SU-DHL-6 (cell line): Measurements from ENCODE around the gene WWC1.

Experiments
- H2AFZ ChIP-seq: fragments of 200-600 bp; sonication (generic); 2 replicates; pipeline ENCODE4 v1.6.1; 2014; ENCODE audit warnings: low read depth, mild to moderate bottlenecking, moderate library complexity, mixed read lengths, antibody characterized with exemption, low read length; ENCODE audit not compliant: severe bottlenecking
- H3F3A ChIP-seq: fragments of 200-600 bp; shearing (Covaris generic); 2 replicates; pipeline ENCODE4 v1.6.0; 2016; ENCODE audit warnings: antibody characterized with exemption, mild to moderate bottlenecking; ENCODE audit not compliant: insufficient read depth
- H3K27ac ChIP-seq: fragments of 200-600 bp; sonication (generic); 2 replicates; pipeline ENCODE4 v1.5.1; 2016; ENCODE audit warnings: low read depth, mild to moderate bottlenecking, low read length, moderate library complexity, mixed read lengths
- H3K27me3 ChIP-seq: fragments of 200-600 bp; sonication (generic), shearing (Covaris generic); 2 replicates; pipeline ENCODE4 v1.6.0; 2014; ENCODE audit warnings: mild to moderate bottlenecking, low read length
- H3K36me3 ChIP-seq: fragments of 200-600 bp; sonication (generic); 2 replicates; pipeline ENCODE4 v1.6.1; 2014; ENCODE audit warnings: mild to moderate bottlenecking, low read length, mixed read lengths
- H3K4me2 ChIP-seq: fragments of 300-600, 200-600 bp; shearing (Covaris generic), sonication (generic); 2 replicates; pipeline ENCODE4 v1.6.0; 2014; ENCODE audit warnings: low read length, low read depth, mild to moderate bottlenecking; ENCODE audit not compliant: poor library complexity, severe bottlenecking
- H3K4me3 ChIP-seq: fragments of 200-600 bp; sonication (generic); 2 replicates; pipeline ENCODE4 v1.5.1; 2014; ENCODE audit warnings: antibody characterized with exemption, low read length, mild to moderate bottlenecking, mixed read lengths; ENCODE audit not compliant: insufficient read depth, poor library complexity, severe bottlenecking
- H3K79me2 ChIP-seq: fragments of 200-600 bp; sonication (generic); 2 replicates; pipeline ENCODE4 v1.6.1; 2014; ENCODE audit warnings: mild to moderate bottlenecking, low read length, moderate library complexity; ENCODE audit not compliant: insufficient read depth
- H3K9ac ChIP-seq: fragments of 200-600 bp; sonication (generic); 2 replicates; pipeline ENCODE4 v1.7.0; 2014; ENCODE audit warnings: mild to moderate bottlenecking, low read length
- H3K9me2 ChIP-seq: fragments of 200-600 bp; sonication (generic); replicated peaks from 2 replicates; pipeline ENCODE4 v1.6.1; 2014; ENCODE audit warnings: low read length; ENCODE audit not compliant: insufficient read depth
- H3K9me3 ChIP-seq: fragments of 200-600 bp; sonication (generic); 2 replicates; pipeline ENCODE4 v1.6.1; 2014; ENCODE audit warnings: low read length, mixed read lengths; ENCODE audit not compliant: insufficient read depth
- H4K20me1 ChIP-seq: fragments of 200-600 bp; sonication (generic); 2 replicates; pipeline ENCODE4 v1.6.1; 2014; ENCODE audit warnings: low read depth, mild to moderate bottlenecking, antibody characterized with exemption, low read length, moderate library complexity, mixed read lengths
- EZH2phosphoT487 ChIP-seq: fragments of 200-600 bp; sonication (generic), shearing (Covaris generic); conservative IDR thresholded peaks from 2 replicates; pipeline ENCODE4 v1.6.1; 2018; ENCODE audit warnings: mild to moderate bottlenecking, antibody characterized with exemption, low read length, moderate library complexity, mixed read lengths
- TF ChIP-seq, protein P1 (sequence below): fragments of 200-600 bp; sonication (generic); IDR thresholded peaks from one replicate; pipeline ENCODE4 v1.5.1; 2017; ENCODE audit warnings: antibody characterized with exemption, mild to moderate bottlenecking, low read length, moderate library complexity; ENCODE audit not compliant: insufficient read depth, poor library complexity, severe bottlenecking

Gene WWC1

DNA sequence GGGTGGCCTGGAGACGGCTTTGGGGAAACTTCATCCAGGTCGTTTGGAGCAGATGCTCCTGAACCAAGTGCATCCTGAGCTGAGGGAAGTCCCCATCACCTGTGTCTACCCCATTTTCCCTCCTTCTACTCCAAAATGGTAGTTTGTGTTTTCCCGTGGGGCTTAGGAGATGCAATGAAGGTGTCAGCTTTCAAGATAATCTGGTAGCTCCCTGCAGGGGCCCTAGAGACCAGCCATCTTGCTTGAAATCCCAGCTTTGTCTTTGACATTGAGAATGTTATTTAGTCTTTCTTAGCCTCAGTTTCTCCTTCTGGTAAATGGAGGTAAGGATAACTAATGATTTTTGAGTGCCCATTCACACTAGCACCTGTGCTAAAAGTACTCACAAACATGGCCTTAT, 77.4 kb downstream of the WWC1 start:
- Histone ChIP-seq H3K4me3 (no peak overlapping the region), H3K79me2 (no peaks in the 10 kb centered on the region), H4K20me1 (no peaks in the 10 kb centered on the region), H3K27ac (no peak overlapping the region), H3K36me3 (no peaks in the 10 kb centered on the region), H3K9ac (no peak overlapping the region), H3K9me2 (no peaks in the 10 kb centered on the region), H3K27me3 (no peaks in the 10 kb centered on the region), H3K9me3 (no peaks in the 10 kb centered on the region), H2AFZ (no peak overlapping the region), H3K4me2 (no peak overlapping the region), H3F3A (no peaks in the 10 kb centered on the region)
- TF ChIP-seq, protein P1, sequence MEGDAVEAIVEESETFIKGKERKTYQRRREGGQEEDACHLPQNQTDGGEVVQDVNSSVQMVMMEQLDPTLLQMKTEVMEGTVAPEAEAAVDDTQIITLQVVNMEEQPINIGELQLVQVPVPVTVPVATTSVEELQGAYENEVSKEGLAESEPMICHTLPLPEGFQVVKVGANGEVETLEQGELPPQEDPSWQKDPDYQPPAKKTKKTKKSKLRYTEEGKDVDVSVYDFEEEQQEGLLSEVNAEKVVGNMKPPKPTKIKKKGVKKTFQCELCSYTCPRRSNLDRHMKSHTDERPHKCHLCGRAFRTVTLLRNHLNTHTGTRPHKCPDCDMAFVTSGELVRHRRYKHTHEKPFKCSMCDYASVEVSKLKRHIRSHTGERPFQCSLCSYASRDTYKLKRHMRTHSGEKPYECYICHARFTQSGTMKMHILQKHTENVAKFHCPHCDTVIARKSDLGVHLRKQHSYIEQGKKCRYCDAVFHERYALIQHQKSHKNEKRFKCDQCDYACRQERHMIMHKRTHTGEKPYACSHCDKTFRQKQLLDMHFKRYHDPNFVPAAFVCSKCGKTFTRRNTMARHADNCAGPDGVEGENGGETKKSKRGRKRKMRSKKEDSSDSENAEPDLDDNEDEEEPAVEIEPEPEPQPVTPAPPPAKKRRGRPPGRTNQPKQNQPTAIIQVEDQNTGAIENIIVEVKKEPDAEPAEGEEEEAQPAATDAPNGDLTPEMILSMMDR: no peak
- TF ChIP-seq EZH2phosphoT487: no peak

DNA sequence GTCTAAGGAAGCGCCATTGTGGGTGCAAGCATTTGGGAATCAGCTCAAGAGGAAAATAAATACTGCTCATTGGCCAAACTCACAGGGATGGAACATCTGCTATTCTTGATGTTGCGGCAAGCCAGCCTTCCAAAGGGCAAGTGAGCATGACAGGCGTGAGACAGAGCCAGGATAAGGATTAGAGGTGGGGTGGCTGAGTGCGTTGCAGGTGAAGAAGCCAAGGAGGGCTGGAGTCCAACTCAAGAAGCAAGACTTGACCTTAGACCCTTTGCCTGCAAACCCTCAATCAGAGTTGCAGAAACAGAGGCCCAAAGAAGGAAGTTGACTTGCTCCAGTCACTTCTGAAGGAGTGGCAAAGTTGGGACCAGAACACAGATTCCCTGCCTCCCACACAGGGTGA, 79.4 kb downstream of the WWC1 start:
- H3K9me2 ChIP-seq: no peaks in the 10 kb centered on the region
- no peak overlapping the region for H3K27ac ChIP-seq
- H3K27me3 ChIP-seq: no peaks in the 10 kb centered on the region
- H3F3A ChIP-seq: no peaks in the 10 kb centered on the region
- no peak overlapping the region for H3K4me2 ChIP-seq
- no peak for TF ChIP-seq EZH2phosphoT487
- TF ChIP-seq, protein P1: no peak
- H2AFZ ChIP-seq: no peak overlapping the region
- H3K9me3 ChIP-seq: no peaks in the 10 kb centered on the region
- H3K4me3 ChIP-seq: no peak overlapping the region
- H4K20me1 ChIP-seq: no peaks in the 10 kb centered on the region
- no peaks in the 10 kb centered on the region for H3K36me3 ChIP-seq
- H3K9ac ChIP-seq: no peak overlapping the region
- no peaks in the 10 kb centered on the region for H3K79me2 ChIP-seq

DNA sequence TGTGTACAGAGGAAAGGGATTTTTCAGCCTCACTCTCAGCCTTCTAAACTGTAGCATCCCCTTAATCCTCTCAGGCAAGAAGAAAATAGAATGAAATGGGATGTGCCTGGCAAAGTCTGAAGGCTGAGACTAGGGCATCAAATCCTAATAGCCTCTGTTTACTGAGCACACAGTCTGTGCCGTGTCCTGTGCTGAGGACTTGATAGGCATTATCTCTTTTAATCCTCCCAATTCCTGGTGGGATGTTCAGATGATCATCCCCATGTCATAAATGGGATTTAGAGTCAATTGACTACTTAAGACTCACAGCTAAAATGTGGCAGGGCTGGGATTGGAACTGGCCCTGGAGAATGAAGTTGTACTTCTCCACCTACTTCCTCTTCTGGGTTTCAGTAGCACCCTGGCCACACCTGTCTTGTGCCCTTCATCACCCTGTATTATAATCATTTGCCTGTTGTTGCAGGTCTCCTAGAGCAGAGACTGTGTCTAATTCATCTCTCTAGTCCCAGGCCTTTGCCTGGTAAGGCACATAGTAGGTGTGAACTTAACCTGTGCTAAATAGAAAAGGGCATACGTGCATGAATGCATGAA, 81.0 kb downstream of the WWC1 start:
- no peak for TF ChIP-seq EZH2phosphoT487
- TF ChIP-seq, protein P1: no peak
- Histone ChIP-seq H3K4me3 (no peak overlapping the region), H3F3A (no peaks in the 10 kb centered on the region), H3K27ac (no peak overlapping the region), H3K36me3 (no peaks in the 10 kb centered on the region), H3K27me3 (no peaks in the 10 kb centered on the region), H4K20me1 (no peaks in the 10 kb centered on the region), H2AFZ (no peak overlapping the region), H3K4me2 (no peak overlapping the region), H3K9me3 (no peaks in the 10 kb centered on the region), H3K9me2 (no peaks in the 10 kb centered on the region), H3K79me2 (no peaks in the 10 kb centered on the region), H3K9ac (no peak overlapping the region)
